ENCODE data around the gene TCTA.

DNA sequence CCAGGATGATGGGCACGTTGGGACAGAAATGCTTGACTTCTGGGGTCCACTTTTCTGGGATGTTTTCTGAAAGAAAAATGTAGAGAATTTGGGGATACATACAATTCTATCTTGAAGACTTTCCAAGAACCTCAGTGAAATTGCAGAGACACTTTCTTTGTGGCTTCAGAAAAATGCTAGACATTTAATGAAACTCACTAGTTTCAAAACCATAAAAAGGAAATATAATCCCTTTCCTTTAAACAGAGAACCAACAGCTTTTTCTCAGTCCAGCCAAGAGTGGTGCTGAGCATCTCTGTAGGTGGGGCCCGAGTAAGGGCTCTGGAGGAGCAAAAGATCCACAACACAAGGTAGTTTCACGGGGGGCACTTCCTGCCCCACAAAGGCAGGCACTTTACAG lies 49.7 kb upstream of the TCTA start:
- TF ChIP-seq EZH2 (IDR thresholded peaks at IDR 0.05; ENCODE audit: low read length), result no peak
- TF ChIP-seq, protein P1, sequence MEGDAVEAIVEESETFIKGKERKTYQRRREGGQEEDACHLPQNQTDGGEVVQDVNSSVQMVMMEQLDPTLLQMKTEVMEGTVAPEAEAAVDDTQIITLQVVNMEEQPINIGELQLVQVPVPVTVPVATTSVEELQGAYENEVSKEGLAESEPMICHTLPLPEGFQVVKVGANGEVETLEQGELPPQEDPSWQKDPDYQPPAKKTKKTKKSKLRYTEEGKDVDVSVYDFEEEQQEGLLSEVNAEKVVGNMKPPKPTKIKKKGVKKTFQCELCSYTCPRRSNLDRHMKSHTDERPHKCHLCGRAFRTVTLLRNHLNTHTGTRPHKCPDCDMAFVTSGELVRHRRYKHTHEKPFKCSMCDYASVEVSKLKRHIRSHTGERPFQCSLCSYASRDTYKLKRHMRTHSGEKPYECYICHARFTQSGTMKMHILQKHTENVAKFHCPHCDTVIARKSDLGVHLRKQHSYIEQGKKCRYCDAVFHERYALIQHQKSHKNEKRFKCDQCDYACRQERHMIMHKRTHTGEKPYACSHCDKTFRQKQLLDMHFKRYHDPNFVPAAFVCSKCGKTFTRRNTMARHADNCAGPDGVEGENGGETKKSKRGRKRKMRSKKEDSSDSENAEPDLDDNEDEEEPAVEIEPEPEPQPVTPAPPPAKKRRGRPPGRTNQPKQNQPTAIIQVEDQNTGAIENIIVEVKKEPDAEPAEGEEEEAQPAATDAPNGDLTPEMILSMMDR (optimal IDR thresholded peaks at IDR 0.05 in 1 of 3, IDR thresholded peaks at IDR 0.05 in 1 of 3, conservative IDR thresholded peaks at IDR 0.05 in 1 of 3; ENCODE audit: extremely low read depth in 1 of 3, insufficient read depth in 2 of 3, low read length in 3 of 3), result no peak

Measured in keratinocyte (primary cell).